WERI-Rb-1 (cell line): ENCODE measurements around the gene MYO5A.

Experiments
- DNase-seq: peaks from one replicate; pipeline ENCODE4 v3.0.0-alpha.2; 2020
- H3K27ac ChIP-seq: fragments of 250-450 bp; sonication (Bioruptor Pico); 2 replicates; pipeline ENCODE4 v1.5.1; 2020; ENCODE audit warnings: mild to moderate bottlenecking, moderate library complexity
- H3K27me3 ChIP-seq: fragments of 250-450 bp; sonication (Bioruptor Pico); 2 replicates; pipeline ENCODE4 v1.5.1; 2021; ENCODE audit warnings: mild to moderate bottlenecking, low read depth, moderate library complexity; ENCODE audit not compliant: insufficient read depth, severe bottlenecking
- H3K36me3 ChIP-seq: fragments of 250-450 bp; sonication (Bioruptor Pico); 2 replicates; pipeline ENCODE4 v1.5.1; 2020; ENCODE audit warnings: mild to moderate bottlenecking, moderate library complexity
- H3K4me3 ChIP-seq: 2 replicates; pipeline ENCODE4 v1.5.1; 2011; ENCODE audit warnings: low read depth, mild to moderate bottlenecking, control low read depth, low read length
- H3K9me3 ChIP-seq: fragments of 250-450 bp; sonication (Bioruptor Pico); 2 replicates; pipeline ENCODE4 v1.5.1; 2021; ENCODE audit warnings: mild to moderate bottlenecking, moderate library complexity; ENCODE audit not compliant: severe bottlenecking
- TF ChIP-seq, protein P1 (sequence below): IDR thresholded peaks from 2 replicates; pipeline ENCODE4 v1.5.1; 2011; ENCODE audit warnings: low read depth, mild to moderate bottlenecking, control low read depth, inconsistent platforms, low read length

The MYO5A gene

GRCh38 chr15:52351206-52351908 lies 177.3 kb downstream of the MYO5A start:
- TF ChIP-seq, protein P1, sequence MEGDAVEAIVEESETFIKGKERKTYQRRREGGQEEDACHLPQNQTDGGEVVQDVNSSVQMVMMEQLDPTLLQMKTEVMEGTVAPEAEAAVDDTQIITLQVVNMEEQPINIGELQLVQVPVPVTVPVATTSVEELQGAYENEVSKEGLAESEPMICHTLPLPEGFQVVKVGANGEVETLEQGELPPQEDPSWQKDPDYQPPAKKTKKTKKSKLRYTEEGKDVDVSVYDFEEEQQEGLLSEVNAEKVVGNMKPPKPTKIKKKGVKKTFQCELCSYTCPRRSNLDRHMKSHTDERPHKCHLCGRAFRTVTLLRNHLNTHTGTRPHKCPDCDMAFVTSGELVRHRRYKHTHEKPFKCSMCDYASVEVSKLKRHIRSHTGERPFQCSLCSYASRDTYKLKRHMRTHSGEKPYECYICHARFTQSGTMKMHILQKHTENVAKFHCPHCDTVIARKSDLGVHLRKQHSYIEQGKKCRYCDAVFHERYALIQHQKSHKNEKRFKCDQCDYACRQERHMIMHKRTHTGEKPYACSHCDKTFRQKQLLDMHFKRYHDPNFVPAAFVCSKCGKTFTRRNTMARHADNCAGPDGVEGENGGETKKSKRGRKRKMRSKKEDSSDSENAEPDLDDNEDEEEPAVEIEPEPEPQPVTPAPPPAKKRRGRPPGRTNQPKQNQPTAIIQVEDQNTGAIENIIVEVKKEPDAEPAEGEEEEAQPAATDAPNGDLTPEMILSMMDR: no peak
- Histone ChIP-seq H3K9me3 (no peaks in the 10 kb centered on the region), H3K36me3 (no peaks in the 10 kb centered on the region; the same call in 1 of the 2 replicates), H3K4me3 (no peak overlapping the region), H3K27ac (no peak overlapping the region), H3K27me3 (no peaks in the 10 kb centered on the region)
- no peak for DNase-seq

- Histone ChIP-seq H3K4me3 (no peak overlapping the region), H3K27me3 (no peaks in the 10 kb centered on the region), H3K36me3 (no peaks in the 10 kb centered on the region; the same call in 1 of the 2 replicates), H3K9me3 (no peaks in the 10 kb centered on the region), H3K27ac (no peak overlapping the region)
- TF ChIP-seq, protein P1: 0 out of 2 replicates have a peak, but pooled peaks have one; percentile 12
- no peak for DNase-seq
These were observed 178.3 kb downstream of the MYO5A start for GRCh38 chr15:52350423-52350822.

DNA sequence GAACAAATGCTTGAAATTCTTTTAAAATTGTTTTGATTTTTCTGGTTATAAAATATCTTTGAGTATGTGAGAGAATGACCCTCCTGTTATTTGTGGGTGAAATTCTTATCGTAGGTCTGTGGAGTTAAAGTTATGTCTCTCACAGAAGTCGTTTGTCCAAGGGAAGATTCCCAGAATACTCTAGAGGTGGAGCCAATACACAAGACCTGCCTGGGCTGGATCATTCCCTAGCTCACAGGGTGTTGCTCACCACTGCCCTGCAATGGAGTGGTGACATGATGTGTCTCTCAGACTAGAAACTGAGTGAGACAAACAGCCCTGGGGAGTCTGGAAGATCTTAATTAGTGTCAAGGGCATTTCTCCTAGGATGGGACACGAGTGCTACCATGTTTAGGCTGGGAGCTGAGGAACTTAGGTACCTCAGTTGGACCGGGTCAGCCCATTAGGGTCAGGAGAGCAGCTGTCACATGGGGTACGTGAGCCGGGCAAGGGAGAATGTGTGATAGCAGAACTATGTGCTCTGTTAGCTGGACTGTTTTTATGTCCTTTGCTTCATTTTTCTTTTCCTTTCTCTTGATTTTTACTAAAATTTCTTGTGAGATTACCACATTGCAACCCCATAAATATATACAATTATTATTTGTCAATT lies 179.5 kb downstream of the MYO5A start:
- no peaks in the 10 kb centered on the region for H3K9me3 ChIP-seq
- H3K27ac ChIP-seq: no peak overlapping the region
- no peak overlapping the region for H3K4me3 ChIP-seq
- H3K27me3 ChIP-seq: no peaks in the 10 kb centered on the region
- H3K36me3 ChIP-seq: no peaks in the 10 kb centered on the region; the same call in 1 of the 2 replicates
- DNase-seq: no peak
- TF ChIP-seq, protein P1: no peak

DNA sequence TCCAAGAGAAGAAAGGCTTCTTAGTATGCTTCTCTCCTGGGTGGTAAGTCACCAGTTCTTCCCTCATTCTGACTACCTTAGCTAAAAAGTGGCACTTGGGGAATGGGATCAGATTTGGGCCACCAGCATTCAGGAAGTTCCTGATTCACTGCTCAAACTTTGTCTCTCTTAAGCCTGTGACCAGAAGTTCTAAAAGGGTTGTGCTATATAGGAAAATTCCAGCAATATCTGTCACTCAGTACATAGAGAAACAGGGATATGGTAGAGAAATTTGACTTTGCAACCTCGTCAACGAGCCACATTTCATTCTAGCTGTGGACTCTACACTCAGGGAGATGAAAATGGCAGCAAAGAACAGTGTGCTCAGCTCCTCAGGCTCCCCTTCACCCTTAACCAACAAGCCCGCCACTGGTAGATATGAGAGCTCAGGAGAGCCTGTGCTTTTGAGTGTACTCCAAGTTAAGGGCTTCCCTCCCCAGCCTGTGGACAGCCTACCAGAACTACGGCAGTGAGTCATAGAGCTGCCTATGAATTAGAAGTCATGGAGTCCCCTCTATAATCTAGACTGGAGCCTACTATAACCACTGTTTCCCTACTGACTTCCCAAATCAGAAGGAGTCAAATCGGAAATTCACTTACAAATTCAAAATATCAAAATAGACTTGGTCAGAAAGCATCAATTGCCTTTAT lies 180.5 kb downstream of the MYO5A start:
- Histone ChIP-seq H3K27ac (no peak overlapping the region), H3K9me3 (no peaks in the 10 kb centered on the region), H3K36me3 (no peaks in the 10 kb centered on the region; the same call in 1 of the 2 replicates), H3K27me3 (no peaks in the 10 kb centered on the region), H3K4me3 (no peak overlapping the region)
- TF ChIP-seq, protein P1: no peak
- no peak for DNase-seq

GRCh38 chr15:52344592-52344991 lies 184.1 kb downstream of the MYO5A start:
- H3K27me3 ChIP-seq: no peaks in the 10 kb centered on the region
- H3K4me3 ChIP-seq: no peak overlapping the region
- H3K9me3 ChIP-seq: no peaks in the 10 kb centered on the region
- no peak for DNase-seq
- TF ChIP-seq, protein P1: no peak
- H3K27ac ChIP-seq: no peak overlapping the region
- H3K36me3 ChIP-seq: no peaks in the 10 kb centered on the region
